Astrocyte of the cerebellum (primary cell): ENCODE results near the gene SFRP2.
A peak's percentile ranks its signal among the peaks of the same experiment; 100 is the strongest.

Experiments
- DNase-seq: peaks from one replicate; pipeline ENCODE4 v3.0.0-alpha.2; 2011; ENCODE audit warnings: low read depth
- H3K4me3 ChIP-seq: 2 replicates; pipeline ENCODE4 v1.5.1; 2011; ENCODE audit warnings: mild to moderate bottlenecking, low read depth, low read length, moderate library complexity
- CTCF ChIP-seq: IDR thresholded peaks from 2 replicates; pipeline ENCODE4 v1.5.1; 2012; ENCODE audit warnings: low read length, low read depth, moderate library complexity, mild to moderate bottlenecking; ENCODE audit errors: missing control alignments
- in situ Hi-C: cut with HindIII; loops from 2 replicates; pipeline ENCODE4 v1.10.0; 2017; ENCODE audit warnings: low sequenced_read_pairs

SFRP2 gene

GRCh38 chr4:153790962-153791551, 2.2 kb upstream of the SFRP2 start:
- peak; percentile 32 for TF ChIP-seq CTCF
- in situ Hi-C loops: no loop called here
- H3K4me3 ChIP-seq: peak overlapping the region; percentile 25
- no peak for DNase-seq

GRCh38 chr4:153790500-153790865, 1.6 kb upstream of the SFRP2 start:
- in situ Hi-C loops: no loop called here
- no peak for TF ChIP-seq CTCF
- H3K4me3 ChIP-seq: no peak overlapping the region
- no peak for DNase-seq

- peak overlapping the region; percentile 38 for H3K4me3 ChIP-seq
- in situ Hi-C loops: no loop called here
These were observed 1.0 kb upstream of the SFRP2 start for GRCh38 chr4:153789741-153790499.

GRCh38 chr4:153788051-153788412, 851 bp downstream of the SFRP2 start:
- no peak for TF ChIP-seq CTCF
- peak overlapping the region; percentile 38 for H3K4me3 ChIP-seq
- in situ Hi-C loops: no loop called here
- no peak for DNase-seq

More at GRCh38 chr4:153789741-153790499, 1.0 kb upstream of the SFRP2 start:
- TF ChIP-seq CTCF: no peak
- DNase-seq: no peak

- in situ Hi-C loops: no loop called here
- peak overlapping the region; percentile 38 for H3K4me3 ChIP-seq
- DNase-seq: no peak
- TF ChIP-seq CTCF: no peak
These were observed 1.3 kb downstream of the SFRP2 start for GRCh38 chr4:153787575-153787974.

GRCh38 chr4:153787061-153787560, 1.8 kb downstream of the SFRP2 start:
- peak overlapping the region; percentile 38 for H3K4me3 ChIP-seq
- no peak for TF ChIP-seq CTCF
- no peak for DNase-seq
- in situ Hi-C loops: no loop called here
